Measurements from ENCODE around the gene COQ8A.
"Not testable (repeated sequence)": the region's sequence is repeated elsewhere in the genome, so short reads cannot be mapped to it uniquely, and the experiment has no call there.

Gene COQ8A

GRCh38 chr1:226953175-226953800 lies 13.2 kb downstream of the COQ8A start:
- no peak for DNase-seq

- no peak for DNase-seq
Observed at GRCh38 chr1:226954337-226954736, 14.2 kb downstream of the COQ8A start.

GRCh38 chr1:226954777-226955176 lies 14.7 kb downstream of the COQ8A start:
- DNase-seq = no peak

- not testable (repeated sequence) for DNase-seq
Observed at GRCh38 chr1:226955857-226956256, 15.8 kb downstream of the COQ8A start.

GRCh38 chr1:226956942-226957713 lies 17.0 kb downstream of the COQ8A start:
- DNase-seq = no peak

GRCh38 chr1:226957714-226958113 lies 17.6 kb downstream of the COQ8A start:
- no peak for DNase-seq

- no peak for DNase-seq
Observed at GRCh38 chr1:226958300-226958699, 18.2 kb downstream of the COQ8A start.

- peak in 1 of 5 experiments; percentile 13 for DNase-seq
Observed at GRCh38 chr1:226960256-226960655, 20.2 kb downstream of the COQ8A start.

GRCh38 chr1:226960944-226961765 lies 21.1 kb downstream of the COQ8A start:
- DNase-seq = no peak

- no peak for DNase-seq
Observed at GRCh38 chr1:226962421-226963391, 22.6 kb downstream of the COQ8A start.

- no peak for DNase-seq
Observed at GRCh38 chr1:226964068-226964425, 24.0 kb downstream of the COQ8A start.

- no peak for DNase-seq
Observed at GRCh38 chr1:226964611-226965486, 24.8 kb downstream of the COQ8A start.

- DNase-seq = no peak
Observed at GRCh38 chr1:226965581-226966440, 25.7 kb downstream of the COQ8A start.

GRCh38 chr1:226966683-226967082 lies 26.6 kb downstream of the COQ8A start:
- no peak for DNase-seq

GRCh38 chr1:226967665-226968064 lies 27.6 kb downstream of the COQ8A start:
- no peak for DNase-seq

- DNase-seq = no peak
Observed at GRCh38 chr1:226971765-226972164, 31.7 kb downstream of the COQ8A start.

GRCh38 chr1:226972931-226973330 lies 32.8 kb downstream of the COQ8A start:
- DNase-seq = no peak

- no peak for DNase-seq
Observed at GRCh38 chr1:226973371-226973897, 33.3 kb downstream of the COQ8A start.

- no peak for DNase-seq
Observed at GRCh38 chr1:226973898-226974543, 33.9 kb downstream of the COQ8A start.

Measured in T-helper 2 cell (primary cell).